ENCODE measurements around the gene LHX4.

Gene LHX4

DNA sequence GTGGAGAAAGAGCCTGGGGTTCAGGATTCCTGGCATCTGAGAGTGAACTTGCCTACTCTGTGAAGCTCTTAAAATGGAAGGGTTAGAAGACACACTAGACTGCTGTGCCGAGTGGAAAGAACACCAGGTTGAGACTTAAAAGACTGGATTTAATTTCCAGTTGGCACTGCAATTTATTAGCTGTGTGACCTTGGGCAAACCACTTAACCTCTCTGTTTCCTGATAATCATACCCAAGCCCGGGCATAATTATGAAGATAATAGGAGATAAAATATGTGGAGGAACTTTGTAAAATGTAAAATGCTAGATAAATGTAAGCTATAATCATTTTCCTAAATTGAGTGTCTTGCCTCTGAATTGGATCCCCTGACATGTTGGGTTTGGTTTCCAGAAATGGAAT lies 4.7 kb upstream of the LHX4 start:
- ChIA-PET CTCF (interaction anchor here (0.9 to 1.5 kb wide), 5 partner anchors 14 to 252 kb away, joined by 3 to 4 read pairs (median 4); no protein-coding TSS in a partner anchor), POLR2A (no interaction called here)
- TF ChIP-seq, protein P1, sequence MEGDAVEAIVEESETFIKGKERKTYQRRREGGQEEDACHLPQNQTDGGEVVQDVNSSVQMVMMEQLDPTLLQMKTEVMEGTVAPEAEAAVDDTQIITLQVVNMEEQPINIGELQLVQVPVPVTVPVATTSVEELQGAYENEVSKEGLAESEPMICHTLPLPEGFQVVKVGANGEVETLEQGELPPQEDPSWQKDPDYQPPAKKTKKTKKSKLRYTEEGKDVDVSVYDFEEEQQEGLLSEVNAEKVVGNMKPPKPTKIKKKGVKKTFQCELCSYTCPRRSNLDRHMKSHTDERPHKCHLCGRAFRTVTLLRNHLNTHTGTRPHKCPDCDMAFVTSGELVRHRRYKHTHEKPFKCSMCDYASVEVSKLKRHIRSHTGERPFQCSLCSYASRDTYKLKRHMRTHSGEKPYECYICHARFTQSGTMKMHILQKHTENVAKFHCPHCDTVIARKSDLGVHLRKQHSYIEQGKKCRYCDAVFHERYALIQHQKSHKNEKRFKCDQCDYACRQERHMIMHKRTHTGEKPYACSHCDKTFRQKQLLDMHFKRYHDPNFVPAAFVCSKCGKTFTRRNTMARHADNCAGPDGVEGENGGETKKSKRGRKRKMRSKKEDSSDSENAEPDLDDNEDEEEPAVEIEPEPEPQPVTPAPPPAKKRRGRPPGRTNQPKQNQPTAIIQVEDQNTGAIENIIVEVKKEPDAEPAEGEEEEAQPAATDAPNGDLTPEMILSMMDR (IDR thresholded peaks at IDR 0.05; ENCODE audit: insufficient read depth, low read length, missing control alignments), result no peak
- no peak overlapping the region for H3K4me3 ChIP-seq (ENCODE audit: low read depth, low read length)
- no peak for DNase-seq (ENCODE audit: low read depth, low spot score)

DNA sequence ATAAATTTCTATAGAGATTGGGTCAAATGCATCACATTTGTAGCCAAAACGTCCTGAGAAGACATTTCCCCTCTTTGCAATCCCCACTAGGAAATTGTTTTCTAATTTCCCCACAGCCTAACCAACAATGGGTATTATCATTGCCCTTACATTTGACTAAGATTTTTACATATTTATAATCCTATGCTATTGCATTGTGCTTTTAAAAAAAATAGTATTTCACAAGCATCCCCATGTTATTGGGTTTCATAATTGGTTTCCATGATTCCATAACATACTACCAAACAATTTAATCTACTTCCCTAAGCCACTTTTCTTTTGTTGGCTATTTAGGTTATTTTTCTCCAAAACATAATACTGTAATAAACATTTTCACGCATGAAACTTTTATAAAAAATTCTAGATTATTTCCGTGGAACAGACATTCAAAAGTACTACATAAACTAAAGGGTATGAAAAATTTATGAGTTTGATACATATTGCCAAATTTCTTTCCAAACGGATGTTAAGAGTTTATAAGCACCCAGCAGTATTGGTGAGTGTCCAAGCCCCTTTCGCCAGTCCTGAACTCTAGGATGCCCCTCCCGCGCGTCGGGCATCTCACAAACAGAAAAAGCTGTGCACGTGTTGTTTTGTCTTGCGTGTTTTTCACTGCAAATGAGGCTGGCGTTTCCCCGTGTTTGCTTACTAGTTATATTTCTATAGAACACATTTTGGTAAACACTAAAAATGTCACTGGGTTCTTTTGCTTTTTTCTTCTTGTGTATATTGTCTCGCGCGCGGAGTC lies 2.0 kb upstream of the LHX4 start:
- CTCF ChIA-PET, result no interaction called here
- no peak overlapping the region for H3K4me3 ChIP-seq (ENCODE audit: low read depth, low read length)
- no peak for DNase-seq (ENCODE audit: low read depth, low spot score)
- TF ChIP-seq, protein P1 (IDR thresholded peaks at IDR 0.05; ENCODE audit: insufficient read depth, low read length, missing control alignments), result no peak
- POLR2A ChIA-PET, result no interaction called here

DNA sequence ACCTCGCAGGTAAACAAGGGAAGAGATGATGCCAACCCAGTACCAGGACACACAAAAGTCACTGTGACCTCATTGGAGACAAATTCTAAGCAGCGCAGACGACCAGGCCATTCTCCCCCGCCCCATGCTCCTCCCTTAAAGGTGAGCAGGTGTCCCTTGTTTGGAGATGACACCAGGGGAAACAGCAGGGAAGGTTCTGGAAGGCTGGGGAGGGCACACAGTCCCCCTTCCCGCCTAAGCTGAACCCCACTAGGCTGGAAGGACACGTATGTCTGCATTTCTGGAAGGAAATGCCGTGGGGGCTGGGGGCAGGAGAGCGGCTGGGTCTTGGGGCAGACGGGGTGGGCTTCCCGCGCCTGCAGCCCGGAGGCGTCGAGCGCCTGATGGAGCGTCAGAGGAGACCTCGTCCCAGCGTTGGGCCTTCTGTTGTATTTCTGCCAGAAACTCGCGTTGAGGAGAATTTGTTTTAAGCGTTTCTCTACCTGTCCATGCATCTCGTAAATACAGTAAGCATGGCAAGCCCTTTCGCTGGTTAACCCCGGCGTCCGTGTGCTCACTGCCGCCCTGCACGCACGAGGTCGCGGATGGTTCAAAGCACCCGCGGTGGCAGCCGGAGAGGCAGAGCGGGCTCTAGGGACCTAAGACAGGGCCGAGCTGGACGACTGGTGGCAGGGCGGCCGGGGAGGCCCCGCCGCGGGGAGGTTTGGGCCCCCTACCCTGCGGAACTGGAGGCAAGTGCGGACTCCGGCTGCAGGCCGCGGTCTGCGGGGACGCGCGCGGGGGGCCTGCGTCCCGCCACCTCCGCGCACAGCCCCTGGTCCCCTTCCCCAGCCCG lies 1.2 kb upstream of the LHX4 start:
- ChIA-PET POLR2A (no interaction called here), CTCF (no interaction called here)
- TF ChIP-seq, protein P1 (IDR thresholded peaks at IDR 0.05; ENCODE audit: insufficient read depth, low read length, missing control alignments), result no peak
- peak overlapping the region; percentile 52 for H3K4me3 ChIP-seq (ENCODE audit: low read depth, low read length)
- DNase-seq (ENCODE audit: low read depth, low spot score), result no peak

- no peak for DNase-seq (ENCODE audit: low read depth, low spot score)
- TF ChIP-seq, protein P1 (IDR thresholded peaks at IDR 0.05; ENCODE audit: insufficient read depth, low read length, missing control alignments), result no peak
- peak overlapping the region; percentile 52 for H3K4me3 ChIP-seq (ENCODE audit: low read depth, low read length)
- ChIA-PET POLR2A (no interaction called here), CTCF (interaction anchor here (1.2 to 1.7 kb wide), 2 partner anchors 251 to 253 kb away, joined by 4 to 5 read pairs; no protein-coding TSS in a partner anchor)
Measured at GRCh38 chr1:180230416-180230790, 339 bp downstream of the LHX4 start.

- ChIA-PET CTCF (interaction anchor here (1.2 to 3.5 kb wide), 5 partner anchors 13 to 252 kb away, joined by 3 to 19 read pairs (median 5); no protein-coding TSS in a partner anchor), POLR2A (no interaction called here)
- DNase-seq (ENCODE audit: low read depth, low spot score), result no peak
- TF ChIP-seq, protein P1 (IDR thresholded peaks at IDR 0.05; ENCODE audit: insufficient read depth, low read length, missing control alignments), result no peak
- H3K4me3 ChIP-seq (ENCODE audit: low read depth, low read length), result peak overlapping the region; percentile 52
Measured at GRCh38 chr1:180230791-180231505, 884 bp downstream of the LHX4 start.
